ENCODE measurements around the gene KRT35.

Gene KRT35

GRCh38 chr17:41511116-41511515 is 30.2 kb upstream of the KRT35 start:
- DNase-seq = peak; percentile 66

- DNase-seq = peak; percentile 65
Measured at GRCh38 chr17:41510251-41511065, 29.5 kb upstream of the KRT35 start.

GRCh38 chr17:41507315-41507880 is 26.4 kb upstream of the KRT35 start:
- DNase-seq = no peak

- DNase-seq = no peak
Measured at GRCh38 chr17:41505809-41506767, 25.1 kb upstream of the KRT35 start.

GRCh38 chr17:41505007-41505808 is 24.3 kb upstream of the KRT35 start, which contains the start of gene KRT13:
TSS of gene KRT13 (minus strand) at chr17:41505612. CDS start at chr17:41505550, 62 bp downstream.
- DNase-seq = no peak

GRCh38 chr17:41504246-41504977 is 23.5 kb upstream of the KRT35 start:
- DNase-seq = no peak

- no peak for DNase-seq
Measured at GRCh38 chr17:41503202-41503601, 22.3 kb upstream of the KRT35 start.

- no peak for DNase-seq
Measured at GRCh38 chr17:41500131-41500911, 19.4 kb upstream of the KRT35 start.

- no peak for DNase-seq
Measured at GRCh38 chr17:41499714-41500113, 18.8 kb upstream of the KRT35 start.

- DNase-seq = no peak
Measured at GRCh38 chr17:41498276-41498675, 17.3 kb upstream of the KRT35 start.

GRCh38 chr17:41496803-41497484 is 16.0 kb upstream of the KRT35 start:
- peak; percentile 90 for DNase-seq

- no peak for DNase-seq
Measured at GRCh38 chr17:41494524-41494923, 13.6 kb upstream of the KRT35 start.

- DNase-seq = peak; percentile 95
Measured at GRCh38 chr17:41492771-41493170, 11.8 kb upstream of the KRT35 start.

- DNase-seq = no peak
Measured at GRCh38 chr17:41492351-41492750, 11.4 kb upstream of the KRT35 start.

GRCh38 chr17:41491476-41491875 is 10.5 kb upstream of the KRT35 start:
- DNase-seq = no peak

GRCh38 chr17:41490000-41490990 is 9.3 kb upstream of the KRT35 start:
- DNase-seq = peak; percentile 23

GRCh38 chr17:41489531-41489930 is 8.6 kb upstream of the KRT35 start, which contains the start of gene KRT36:
TSS of gene KRT36 (minus strand) at chr17:41489910. CDS start at chr17:41489864, 46 bp downstream.
- DNase-seq = no peak

- peak; percentile 26 for DNase-seq
Measured at GRCh38 chr17:41486809-41487530, 6.0 kb upstream of the KRT35 start.

All from NCI-H69 (cell line).